NCI-H187 (cell line): ENCODE results near the gene DCUN1D2.

Source experiments
- DNase-seq, 2 experiments: peaks; one replicate each; lab custom pipeline; 2025; lab: John Stamatoyannopoulos, UW

DCUN1D2 gene

DNA sequence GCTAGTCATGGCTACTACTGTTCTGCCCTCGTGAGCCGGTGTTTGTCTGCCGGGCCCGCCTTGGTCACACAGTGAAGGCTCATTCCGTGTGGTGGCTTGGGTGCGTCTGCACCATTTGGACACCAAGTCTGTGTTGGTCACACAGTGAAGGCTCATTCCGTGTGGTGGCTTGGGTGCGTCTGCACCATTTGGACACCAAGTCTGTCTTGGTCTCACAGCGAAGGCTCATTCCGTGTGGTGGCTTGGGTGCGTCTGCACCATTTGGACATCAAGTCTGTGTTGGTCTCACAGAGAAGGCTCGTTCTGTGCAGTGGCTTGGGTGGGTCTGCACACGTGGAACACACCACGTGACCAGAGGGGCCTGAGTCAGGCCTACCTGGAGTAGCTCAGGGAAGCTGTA is 29.0 kb upstream of the DCUN1D2 start:
- DNase-seq: no peak

- DNase-seq: no peak
Observed at GRCh38 chr13:113518076-113518803, 27.7 kb upstream of the DCUN1D2 start.

GRCh38 chr13:113514847-113515246 is 24.3 kb upstream of the DCUN1D2 start:
- no peak for DNase-seq

DNA sequence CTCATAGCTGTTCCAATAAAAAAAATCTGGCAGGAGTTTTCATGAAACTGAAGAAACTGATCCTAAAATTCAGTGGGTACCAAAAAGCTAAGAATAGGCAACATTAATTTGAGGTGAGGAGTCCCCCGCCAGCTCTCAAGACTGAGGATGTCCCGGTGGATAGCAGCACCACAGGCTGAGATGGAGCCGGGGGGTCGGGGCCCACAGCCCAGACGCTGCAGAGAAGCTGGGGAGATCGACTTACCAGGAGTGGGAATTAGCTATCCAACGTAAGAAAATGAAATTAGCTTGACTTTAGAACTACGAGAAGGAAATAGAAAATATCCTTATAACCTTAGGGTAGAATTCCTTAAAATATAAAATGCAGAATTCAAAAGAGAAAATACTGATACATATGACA is 23.2 kb upstream of the DCUN1D2 start:
- no peak for DNase-seq

DNA sequence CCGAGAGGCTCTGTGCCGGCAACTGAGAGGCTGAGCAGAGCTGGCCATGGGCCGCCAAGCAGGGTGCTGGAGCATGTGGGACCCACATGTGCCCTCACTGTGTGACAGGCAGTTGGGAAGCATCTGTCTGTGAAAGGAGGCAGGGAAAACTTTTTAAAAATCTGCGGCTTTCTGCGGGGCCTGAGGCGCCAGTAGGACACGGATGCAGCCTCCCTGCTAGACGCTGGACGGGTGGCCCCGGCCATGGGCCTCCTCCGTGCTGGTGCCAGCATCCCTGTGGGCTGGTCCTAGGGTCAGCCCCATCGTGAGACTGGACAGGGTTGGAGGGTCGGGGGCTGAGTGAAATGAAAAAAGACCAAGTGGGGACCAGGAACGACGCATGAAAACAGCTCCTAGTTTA is 20.9 kb upstream of the DCUN1D2 start:
- DNase-seq: no peak

- DNase-seq: no peak
Observed at GRCh38 chr13:113510871-113511270, 20.4 kb upstream of the DCUN1D2 start.

GRCh38 chr13:113509989-113510388 is 19.5 kb upstream of the DCUN1D2 start:
- DNase-seq: no peak

DNA sequence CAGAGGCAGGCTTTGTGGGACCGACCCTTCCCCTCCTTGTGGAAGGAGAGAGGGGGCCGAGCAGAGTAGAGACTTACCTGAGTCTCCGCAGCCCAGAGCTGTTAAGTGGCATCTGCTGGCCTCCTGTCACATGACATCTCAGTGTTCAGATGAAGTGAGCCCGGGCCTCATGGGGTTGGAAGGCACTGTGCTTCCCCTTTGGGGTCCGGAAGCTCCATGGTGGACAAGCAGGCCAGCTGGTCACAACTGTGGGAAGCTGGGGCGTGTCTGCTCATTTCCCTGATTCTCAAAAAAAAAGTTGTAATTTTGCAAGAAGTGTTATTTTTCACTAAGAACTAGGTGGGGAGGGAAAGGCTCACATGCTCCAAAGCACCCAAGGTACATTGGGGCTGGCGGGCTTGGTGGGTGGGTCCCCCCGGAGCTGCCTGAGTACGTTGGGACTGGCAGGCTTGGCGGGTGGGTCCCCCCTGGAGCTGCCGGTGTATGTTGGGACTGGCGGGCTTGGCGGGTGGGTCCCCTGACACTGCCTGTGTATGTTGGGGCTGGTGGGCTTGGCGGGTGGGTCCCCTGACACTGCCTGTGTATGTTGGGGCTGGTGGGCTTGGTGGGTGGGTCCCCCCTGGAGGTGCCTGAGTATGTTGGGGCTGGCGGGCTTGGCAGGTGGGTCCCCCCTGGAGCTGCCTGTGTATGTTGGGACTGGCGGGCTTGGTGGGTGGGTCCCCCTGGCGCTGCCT is 18.2 kb upstream of the DCUN1D2 start:
- DNase-seq: no peak

DNA sequence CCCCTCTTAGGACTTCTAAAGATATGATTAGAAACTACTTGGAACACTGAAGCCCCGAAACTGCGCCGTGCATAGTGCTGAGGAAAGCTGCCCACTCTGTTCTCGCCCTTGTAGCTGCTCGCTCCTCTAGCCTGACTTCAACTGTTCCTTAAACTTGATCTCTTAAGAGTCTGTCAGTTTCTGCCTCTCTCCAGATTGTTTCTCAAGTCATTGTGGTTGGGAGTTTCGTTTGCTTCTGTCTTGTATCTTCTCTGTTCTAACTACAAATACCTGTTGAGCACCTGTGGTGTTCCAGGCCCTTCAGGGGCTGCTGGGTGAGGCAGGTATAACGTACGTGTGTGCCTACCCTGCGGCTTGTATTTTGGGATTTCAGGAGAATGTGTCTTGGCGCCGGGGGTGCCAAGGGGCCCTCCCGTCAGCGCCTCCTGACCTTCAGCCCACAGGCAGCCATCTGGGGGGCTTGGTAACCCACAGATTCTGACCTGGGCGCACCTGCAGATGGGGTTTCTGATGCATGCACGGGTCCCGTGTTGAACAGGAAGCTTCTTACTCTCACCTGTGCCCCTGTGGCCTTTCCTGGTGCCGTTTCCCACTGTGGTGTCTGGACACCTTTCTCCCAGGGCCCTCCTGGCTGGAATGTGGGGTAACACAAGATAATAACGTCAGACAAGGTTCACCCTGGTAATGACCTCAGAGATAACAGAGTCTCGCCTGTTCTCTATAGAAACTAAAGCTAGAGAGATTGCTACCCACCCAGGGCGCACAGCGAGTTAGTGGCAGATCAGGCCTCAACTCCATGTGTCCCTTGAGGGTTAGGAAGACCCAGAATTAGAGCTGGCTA is 17.2 kb upstream of the DCUN1D2 start:
- DNase-seq: no peak

DNA sequence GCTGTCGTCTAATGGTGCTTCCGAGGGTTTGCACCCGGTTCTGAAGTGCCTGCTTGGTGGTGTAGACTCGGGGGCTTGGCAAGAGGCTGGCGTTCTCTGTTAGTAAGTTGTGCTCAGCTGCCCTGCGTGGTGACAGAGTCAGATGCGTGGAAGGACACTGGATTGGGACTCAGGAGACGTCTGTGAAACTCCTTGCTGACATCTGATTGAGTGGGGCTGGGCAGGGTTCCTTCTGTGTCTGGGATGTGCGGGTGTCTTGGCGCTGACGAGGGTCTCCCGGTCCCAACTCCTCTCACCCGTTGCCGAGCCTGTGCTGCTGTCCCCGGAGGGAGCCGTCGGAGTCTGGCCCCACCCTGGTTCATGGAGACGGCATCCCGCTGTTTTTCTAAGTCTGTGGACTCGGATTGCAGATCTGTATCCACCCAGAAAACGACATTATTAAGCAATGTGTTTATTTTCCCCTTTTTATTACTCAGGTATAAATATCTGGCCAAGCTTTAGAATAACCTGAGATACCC is 16.4 kb upstream of the DCUN1D2 start:
- DNase-seq: no peak

- no peak for DNase-seq
Observed at GRCh38 chr13:113506025-113506685, 15.6 kb upstream of the DCUN1D2 start.

DNA sequence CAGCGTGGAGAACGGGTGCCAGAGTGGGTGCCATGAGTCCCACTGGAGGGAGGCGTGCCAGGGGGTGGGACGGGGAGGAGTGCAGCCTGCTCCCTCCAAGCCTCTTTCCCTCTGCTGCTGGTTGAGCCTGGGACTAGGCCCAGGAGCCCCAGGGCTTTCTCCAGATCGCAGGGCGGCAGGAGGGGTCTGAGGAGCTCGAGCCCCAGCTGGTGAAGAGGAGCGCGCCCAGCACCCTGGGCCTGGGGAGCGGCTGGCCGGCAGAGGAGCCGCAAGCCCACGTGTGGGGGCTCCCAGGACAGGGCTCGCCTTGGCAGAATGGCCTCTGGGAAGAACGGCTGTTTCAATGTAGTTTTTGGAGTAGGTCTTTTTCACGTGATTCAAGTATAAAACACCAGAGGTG is 12.2 kb upstream of the DCUN1D2 start:
- DNase-seq: no peak

- DNase-seq: no peak
Observed at GRCh38 chr13:113500530-113501265, 10.2 kb upstream of the DCUN1D2 start.

GRCh38 chr13:113499936-113500335 is 9.4 kb upstream of the DCUN1D2 start:
- no peak for DNase-seq

DNA sequence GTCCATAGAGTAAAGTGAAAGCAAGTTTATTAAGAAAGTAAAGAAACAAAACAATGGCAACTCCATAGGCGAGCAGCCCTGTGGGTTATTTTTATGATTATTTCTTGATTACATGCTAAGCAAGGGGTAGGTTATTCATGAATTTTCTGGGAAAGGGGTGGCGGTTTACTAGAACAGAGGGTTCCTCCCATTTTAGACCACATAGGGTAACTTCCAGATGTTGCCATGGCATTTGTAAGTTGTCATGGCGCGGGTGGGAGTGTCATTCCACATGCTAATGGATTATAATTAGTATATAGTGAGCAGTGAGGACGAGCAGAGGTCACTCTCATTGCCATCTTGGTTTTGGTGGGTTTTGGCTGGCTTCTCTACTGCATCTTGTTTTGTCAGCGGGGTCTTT is 8.4 kb upstream of the DCUN1D2 start:
- DNase-seq: no peak

GRCh38 chr13:113497217-113497616 is 6.7 kb upstream of the DCUN1D2 start:
- DNase-seq: no peak

- DNase-seq: no peak
Observed at GRCh38 chr13:113495494-113496210, 5.1 kb upstream of the DCUN1D2 start.

DNA sequence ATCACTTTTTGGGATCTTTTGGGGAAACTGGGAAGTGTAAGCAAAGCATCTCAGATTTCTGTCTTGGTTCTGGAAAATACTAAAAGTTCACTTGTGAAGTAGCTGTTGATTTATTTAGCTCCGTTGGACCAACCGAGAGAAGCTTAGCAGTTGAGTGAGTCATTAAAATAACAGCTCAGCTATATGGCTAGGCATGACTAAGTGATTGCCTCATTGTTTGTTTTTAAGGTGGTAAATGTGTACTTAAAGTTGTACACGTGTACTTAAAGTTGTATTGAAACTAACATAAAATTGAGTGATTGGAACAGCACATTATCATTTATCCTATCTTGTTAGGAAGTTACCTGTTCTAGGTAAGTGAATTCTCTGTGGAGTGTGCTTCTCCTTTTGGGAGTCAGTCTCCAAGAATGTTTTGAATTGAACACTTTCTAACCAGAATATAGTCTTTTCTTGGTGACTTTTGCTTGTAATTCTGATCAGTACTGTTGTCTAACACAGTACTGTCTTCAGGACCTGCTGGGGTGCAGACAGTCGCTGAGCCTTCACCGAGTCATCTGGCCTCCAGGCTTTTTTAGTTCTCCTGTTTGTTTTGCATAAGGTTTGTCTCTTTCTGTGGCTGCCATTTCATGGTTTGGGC is 2.9 kb upstream of the DCUN1D2 start:
- DNase-seq: no peak

- DNase-seq: no peak
Observed at GRCh38 chr13:113491982-113492381, 1.5 kb upstream of the DCUN1D2 start.

DNA sequence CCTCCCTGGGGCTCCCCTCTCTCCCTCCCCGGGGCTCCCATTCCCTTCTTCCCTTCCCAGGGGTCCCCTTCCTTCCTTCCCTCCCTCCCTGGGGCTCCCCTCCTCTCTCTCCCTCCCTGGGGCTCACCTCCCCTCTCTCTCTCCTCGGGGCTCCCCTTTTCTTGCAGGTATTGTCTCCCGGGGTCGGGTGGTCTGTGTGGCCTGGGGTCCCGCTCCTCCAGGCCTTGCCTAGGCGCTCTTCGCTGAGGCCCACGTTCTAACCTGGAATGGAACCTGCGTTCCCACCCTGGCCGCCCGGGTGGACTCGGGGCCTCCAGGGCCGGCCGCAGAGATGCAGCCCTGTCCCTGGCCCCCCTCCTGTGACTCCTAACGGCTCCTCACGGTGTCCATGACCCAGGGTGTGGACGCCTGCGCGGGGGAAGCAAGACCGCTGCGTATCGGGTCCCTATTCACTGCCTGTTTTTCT is 940 bp upstream of the DCUN1D2 start:
- no peak for DNase-seq
